Esophagus (tissue), 2 donors: ENCODE data around the gene GAS6. TPM values are rescaled to one million over a fixed set of nuclear protein-coding genes. Genes with fewer than 3 reads are reported as not detected.

ENCODE experiments used
- H3K27ac ChIP-seq, 2 donors: one replicate each; pipeline ENCODE4 v1.5.1; 2013; ENCODE audit warnings: low read depth in 2 of 2, mild to moderate bottlenecking in 2 of 2, inconsistent platforms in 1 of 2, low read length in 1 of 2, moderate library complexity in 1 of 2
- H3K27me3 ChIP-seq, 2 donors: one replicate each; pipeline ENCODE4 v1.6.1; 2013; ENCODE audit warnings: low read length in 2 of 2, control low read depth in 1 of 2, mild to moderate bottlenecking in 1 of 2; ENCODE audit not compliant: insufficient read depth in 2 of 2, control insufficient read depth in 1 of 2
- H3K36me3 ChIP-seq, 2 donors: one replicate each; pipeline ENCODE4 v1.6.1; 2013; ENCODE audit warnings: low read length in 1 of 2; ENCODE audit not compliant: control insufficient read depth in 2 of 2, insufficient read depth in 2 of 2
- H3K4me1 ChIP-seq, 2 donors: one replicate each; pipeline ENCODE4 v1.6.1; 2013; ENCODE audit warnings: low read length in 1 of 2; ENCODE audit not compliant: control insufficient read depth in 2 of 2, insufficient read depth in 2 of 2
- H3K4me3 ChIP-seq, 2 donors: one replicate each; pipeline ENCODE4 v1.5.1; 2013; ENCODE audit warnings: low read length in 2 of 2, mild to moderate bottlenecking in 2 of 2, low read depth in 1 of 2, moderate library complexity in 1 of 2
- H3K9me3 ChIP-seq, 2 donors: one replicate each; pipeline ENCODE4 v1.6.1; 2013; ENCODE audit warnings: mild to moderate bottlenecking in 2 of 2, low read depth in 1 of 2, low read length in 1 of 2, moderate library complexity in 1 of 2; ENCODE audit not compliant: control insufficient read depth in 2 of 2, insufficient read depth in 1 of 2
- WGBS, 2 donors: extraction: QIAGEN DNeasy Blood & Tissue Kit; methylation state at CpG; one replicate each; pipeline ENCODE4 v1.1.7; 2013; 5-methylcytosine and 5-hydroxymethylcytosine counted together
- polyA plus RNA-seq, 2 donors: library from polyadenylated mRNA; stranded (reverse); fragments of 200-250 nt; gene quantifications; one replicate each; pipeline ENCODE4 v1.2.3, GENCODE V29; 2013
- donor health status: healthy with polysubstance abuse.
- donor health status: Bipolar disorder and iron deficiency.

Gene GAS6
- polyA plus RNA-seq, 2 donors, result 47.3 to 56.5 TPM

GRCh38 chr13:113771709-113772331 lies 92.1 kb downstream of the GAS6 start:
- H3K9me3 ChIP-seq, result peaks cover 0 to 3% of the 10 kb centered on the region in 2 donors
- no peak overlapping the region for H3K4me3 ChIP-seq
- H3K27ac ChIP-seq, result no peak overlapping the region
- peaks cover 0 to 7% of the 10 kb centered on the region in 2 donors for H3K4me1 ChIP-seq
- peaks cover 0 to 2% of the 10 kb centered on the region in 2 donors for H3K36me3 ChIP-seq
- 59 to 62% methylated on average over 4 of the region's 4 CpGs for WGBS, 2 donors
- H3K27me3 ChIP-seq, result no peaks in the 10 kb centered on the region

GRCh38 chr13:113770937-113771336 lies 92.9 kb downstream of the GAS6 start:
- Histone ChIP-seq H3K4me3 (no peak overlapping the region), H3K36me3 (peaks cover 0 to 2% of the 10 kb centered on the region in 2 donors), H3K4me1 (peaks cover 0 to 7% of the 10 kb centered on the region in 2 donors), H3K9me3 (peaks cover 0 to 3% of the 10 kb centered on the region in 2 donors), H3K27me3 (no peaks in the 10 kb centered on the region), H3K27ac (no peak overlapping the region)
- WGBS, 2 donors, result 92 to 94% methylated on average over 5 of the region's 5 CpGs

Other genes with a start within 250 kb of the GAS6 start
- under 1 TPM; 0.04 to 0.06 TPM for gene ATP4B, start 205.9 kb downstream of the GAS6 start, polyA plus RNA-seq
- gene GRK1, start 196.9 kb downstream of the GAS6 start, polyA plus RNA-seq, result not detected
- 1 to 10 TPM; 3.1 to 6.8 TPM for gene TMEM255B, start 104.8 kb downstream of the GAS6 start, polyA plus RNA-seq
- gene C13orf46, start 110.0 kb upstream of the GAS6 start, polyA plus RNA-seq, result under 1 TPM; 0.04 to 0.26 TPM